ES-I3 (cell line): Measurements from ENCODE around the gene CMYA5.
A peak's percentile ranks its signal among the peaks of the same experiment; 100 is the strongest.
"Not testable (repeated sequence)": the region's sequence is repeated elsewhere in the genome, so short reads cannot be mapped to it uniquely, and the experiment has no call there.

Experiments used
- H3K36me3 ChIP-seq: 2 replicates; pipeline ENCODE4 v1.6.1; 2013; ENCODE audit warnings: mild to moderate bottlenecking, low read length, control low read depth, moderate library complexity; ENCODE audit not compliant: insufficient read depth
- H3K4me1 ChIP-seq: 2 replicates; pipeline ENCODE4 v1.6.1; 2013; ENCODE audit warnings: mild to moderate bottlenecking, control low read depth, low read length; ENCODE audit not compliant: insufficient read depth
- H3K9ac ChIP-seq: 2 replicates; pipeline ENCODE4 v1.6.1; 2013; ENCODE audit warnings: low read depth, mild to moderate bottlenecking, low read length, moderate library complexity
- H3K9me3 ChIP-seq: 2 replicates; pipeline ENCODE4 v1.6.1; 2013; ENCODE audit warnings: mild to moderate bottlenecking, low read length, moderate library complexity; ENCODE audit not compliant: control insufficient read depth, insufficient read depth

The CMYA5 gene

DNA sequence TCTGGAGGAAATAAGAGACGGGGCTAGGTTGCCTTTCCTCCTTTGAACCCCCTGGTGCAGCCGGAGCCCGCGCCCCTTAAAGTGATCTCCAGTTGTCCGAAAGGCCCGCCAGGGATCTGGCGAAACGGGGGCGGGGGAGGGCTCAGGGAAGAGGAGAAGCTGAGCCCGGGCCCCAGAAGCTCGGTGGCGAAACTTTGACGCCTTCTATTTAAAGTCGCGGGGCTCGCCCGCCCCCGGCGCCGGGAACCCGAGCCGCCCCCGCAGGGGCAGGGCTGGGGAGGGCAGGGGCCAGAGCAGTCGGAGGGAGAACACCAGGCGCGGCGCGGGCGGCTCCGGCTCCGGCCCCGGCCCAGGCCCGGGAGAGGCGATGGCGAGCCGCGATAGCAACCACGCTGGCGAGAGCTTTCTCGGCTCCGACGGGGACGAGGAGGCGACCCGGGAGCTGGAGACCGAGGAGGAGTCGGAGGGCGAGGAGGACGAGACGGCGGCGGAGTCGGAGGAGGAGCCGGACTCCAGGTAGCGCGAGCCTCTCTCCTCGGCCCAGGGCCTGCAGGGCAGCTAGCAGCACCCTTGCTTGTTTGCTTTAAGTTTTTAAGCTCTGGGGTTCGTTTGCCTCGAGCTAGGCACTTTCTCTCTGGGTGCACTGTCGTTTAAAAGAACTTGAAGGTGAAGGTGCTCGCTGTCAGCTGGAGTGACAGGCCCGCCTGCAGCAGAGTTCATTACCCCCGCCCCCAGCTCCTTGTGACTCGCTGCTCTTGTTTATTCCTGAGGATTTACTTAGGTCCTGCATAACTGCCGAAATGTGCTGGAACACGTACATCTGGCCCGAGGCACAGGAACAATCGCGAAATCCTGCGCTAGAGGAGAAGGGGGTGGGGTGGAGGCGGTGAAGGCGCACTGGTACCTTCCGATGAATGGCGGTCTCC is at the start of gene CMYA5:
Gene CMYA5 (plus strand): TSS at position 296 of the 926 bp plus-strand sequence. CDS start 72 bp downstream, at position 368.
- Histone ChIP-seq H3K4me1 (no peaks in the 10 kb centered on the region; the same call in 1 of the 2 replicates), H3K36me3 (no peaks in the 10 kb centered on the region), H3K9ac (peak within 1 kb of the TSS; percentile 51), H3K9me3 (no peaks in the 10 kb centered on the region)

DNA sequence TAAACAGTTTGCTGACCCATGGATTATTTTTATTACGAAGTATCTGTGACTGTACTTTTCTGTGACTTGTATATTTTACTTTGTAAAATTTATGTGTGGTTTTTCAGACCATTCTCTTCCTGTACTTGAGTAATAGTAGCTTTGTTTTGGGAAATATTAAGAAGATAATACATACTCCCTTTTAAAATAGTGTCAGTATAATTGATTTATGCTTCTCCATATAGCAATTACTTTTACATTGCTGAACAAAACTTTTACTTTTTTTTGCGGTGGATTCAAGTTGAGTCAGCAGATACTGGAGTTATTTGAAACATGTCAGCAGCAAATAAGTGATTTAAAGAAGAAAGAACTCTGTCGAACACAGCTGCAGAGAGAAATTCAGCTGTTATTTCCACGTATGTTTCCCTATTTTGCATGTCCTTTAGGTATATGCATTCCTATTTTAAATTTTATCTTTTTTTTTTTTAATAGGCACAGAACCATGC is 49.0 kb upstream of the CMYA5 start:
- H3K9ac ChIP-seq, result no peak overlapping the region
- H3K4me1 ChIP-seq, result no peaks in the 10 kb centered on the region
- H3K36me3 ChIP-seq, result peaks cover 4% of the 10 kb centered on the region; the same call in 1 of the 2 replicates
- H3K9me3 ChIP-seq, result no peaks in the 10 kb centered on the region

GRCh38 chr5:79641414-79641813 is 48.2 kb upstream of the CMYA5 start:
- Histone ChIP-seq H3K9me3 (no peaks in the 10 kb centered on the region), H3K9ac (no peak overlapping the region), H3K36me3 (peaks cover 7% of the 10 kb centered on the region; the same call in 1 of the 2 replicates), H3K4me1 (no peaks in the 10 kb centered on the region)

- no peaks in the 10 kb centered on the region for H3K4me1 ChIP-seq
- H3K9ac ChIP-seq, result no peak overlapping the region
- H3K36me3 ChIP-seq, result peaks cover 7% of the 10 kb centered on the region; the same call in 1 of the 2 replicates
- no peaks in the 10 kb centered on the region for H3K9me3 ChIP-seq
Measured at GRCh38 chr5:79642210-79642609, 47.4 kb upstream of the CMYA5 start.

DNA sequence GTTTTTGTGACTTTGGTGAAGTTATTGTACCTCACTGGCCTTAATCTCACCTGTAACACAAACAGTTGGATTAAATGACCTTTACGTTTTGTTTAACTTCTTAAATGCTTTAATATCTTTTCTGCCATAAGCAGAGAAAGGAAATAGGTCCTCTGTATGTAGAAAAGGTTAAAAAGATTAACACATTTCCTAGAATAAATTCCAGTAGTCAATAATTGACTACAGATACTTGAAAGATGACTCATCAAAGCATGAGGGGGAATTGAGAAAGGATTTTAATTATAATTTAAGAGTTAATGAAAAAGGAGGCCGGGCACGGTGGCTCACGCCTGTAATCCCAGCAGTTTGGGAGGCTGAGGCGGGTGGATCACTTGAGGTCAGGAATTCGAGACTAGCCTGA is 35.8 kb upstream of the CMYA5 start:
- Histone ChIP-seq H3K9me3 (no peaks in the 10 kb centered on the region), H3K4me1 (no peaks in the 10 kb centered on the region), H3K9ac (no peak overlapping the region), H3K36me3 (no peaks in the 10 kb centered on the region)

- no peaks in the 10 kb centered on the region for H3K4me1 ChIP-seq
- H3K36me3 ChIP-seq, result no peaks in the 10 kb centered on the region; the same call in 1 of the 2 replicates
- H3K9ac ChIP-seq, result no peak overlapping the region
- H3K9me3 ChIP-seq, result no peaks in the 10 kb centered on the region; the same call in 1 of the 2 replicates
Measured at GRCh38 chr5:79663212-79663611, 26.4 kb upstream of the CMYA5 start.

DNA sequence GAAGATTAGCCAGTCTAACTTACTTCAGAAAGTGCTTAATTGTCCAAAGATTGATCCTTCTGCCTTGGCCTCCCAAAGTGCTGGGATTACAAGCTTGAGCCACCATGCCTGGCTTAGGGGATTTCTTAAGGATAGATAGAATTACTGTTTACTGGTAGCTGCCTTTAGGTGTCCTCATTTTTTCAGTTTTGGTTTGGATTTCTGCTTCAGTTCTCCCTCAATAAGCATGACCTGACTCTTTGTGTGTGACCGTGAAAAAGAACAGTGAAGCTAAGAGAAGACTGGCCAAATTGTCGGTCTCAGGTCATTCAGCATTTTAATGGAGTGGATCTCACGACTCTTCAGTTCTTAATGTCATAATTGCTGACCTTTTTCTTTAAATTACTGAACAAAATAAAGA is 22.9 kb upstream of the CMYA5 start:
- Histone ChIP-seq H3K36me3 (no peaks in the 10 kb centered on the region; the same call in 1 of the 2 replicates), H3K9me3 (no peaks in the 10 kb centered on the region; the same call in 1 of the 2 replicates), H3K4me1 (no peaks in the 10 kb centered on the region), H3K9ac (no peak overlapping the region)

GRCh38 chr5:79672392-79672791 is 17.2 kb upstream of the CMYA5 start:
- 0 out of 2 replicates have a peak, but pooled peaks cover 2% of the 10 kb centered on the region for H3K36me3 ChIP-seq
- H3K9ac ChIP-seq, result no peak overlapping the region
- no peaks in the 10 kb centered on the region for H3K9me3 ChIP-seq
- H3K4me1 ChIP-seq, result no peaks in the 10 kb centered on the region

DNA sequence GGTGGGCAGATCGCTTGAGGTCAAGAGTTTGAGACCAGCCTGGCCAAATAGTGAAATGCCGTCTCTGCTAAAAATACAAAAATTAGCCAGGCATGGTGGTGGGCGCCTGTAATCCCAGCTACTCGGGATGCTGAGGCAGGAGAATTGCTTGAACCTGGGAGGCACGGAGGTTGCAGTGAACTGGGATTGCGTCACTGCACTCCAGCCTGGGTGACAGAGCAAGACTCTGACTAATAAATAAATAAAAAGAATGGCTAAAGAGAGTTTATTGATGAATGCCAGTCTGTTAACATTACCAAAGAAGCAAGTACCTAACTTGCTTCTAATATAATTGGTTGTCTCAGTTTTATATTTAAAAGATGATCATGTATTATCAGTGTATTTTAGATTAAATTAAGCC is 13.3 kb upstream of the CMYA5 start:
- not testable (repeated sequence) for H3K36me3 ChIP-seq, H3K4me1 ChIP-seq, H3K9me3 ChIP-seq, H3K9ac ChIP-seq

- not testable (repeated sequence) for H3K4me1 ChIP-seq
Measured at GRCh38 chr5:79682102-79682501, 7.5 kb upstream of the CMYA5 start.

DNA sequence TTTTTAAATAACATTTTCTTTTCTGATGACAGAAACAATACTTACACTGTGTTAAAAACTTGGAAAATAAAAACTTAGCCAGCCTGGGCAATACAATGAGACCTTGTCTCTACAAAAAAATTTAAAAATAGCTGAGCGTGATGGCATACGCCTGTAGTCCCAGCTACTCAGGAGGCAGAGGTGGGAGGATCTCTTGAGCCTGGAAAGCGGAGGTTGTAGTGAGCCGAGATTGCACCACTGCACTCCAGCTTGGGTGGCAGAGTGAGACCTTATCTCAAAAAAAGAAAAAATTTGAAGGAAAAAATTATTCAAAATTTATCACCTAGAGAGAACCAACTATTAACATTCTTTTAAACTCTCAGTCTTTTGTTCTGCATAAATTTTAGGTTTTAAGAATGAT is 4.9 kb upstream of the CMYA5 start:
- no peaks in the 10 kb centered on the region; the same call in 1 of the 2 replicates for H3K4me1 ChIP-seq
- no peak overlapping the region for H3K9ac ChIP-seq
- no peaks in the 10 kb centered on the region for H3K9me3 ChIP-seq
- no peaks in the 10 kb centered on the region; the same call in 1 of the 2 replicates for H3K36me3 ChIP-seq

More at GRCh38 chr5:79682102-79682501, 7.5 kb upstream of the CMYA5 start:
- not testable (repeated sequence) for H3K9ac ChIP-seq, H3K9me3 ChIP-seq, H3K36me3 ChIP-seq

- H3K36me3 ChIP-seq, result no peaks in the 10 kb centered on the region; the same call in 1 of the 2 replicates
- H3K9ac ChIP-seq, result no peak overlapping the region
- no peaks in the 10 kb centered on the region for H3K9me3 ChIP-seq
- no peaks in the 10 kb centered on the region; the same call in 1 of the 2 replicates for H3K4me1 ChIP-seq
Measured at GRCh38 chr5:79685627-79686026, 4.0 kb upstream of the CMYA5 start.

- H3K9ac ChIP-seq, result no peak overlapping the region
- no peaks in the 10 kb centered on the region for H3K9me3 ChIP-seq
- H3K36me3 ChIP-seq, result no peaks in the 10 kb centered on the region; the same call in 1 of the 2 replicates
- H3K4me1 ChIP-seq, result no peaks in the 10 kb centered on the region; the same call in 1 of the 2 replicates
Measured at GRCh38 chr5:79686799-79687198, 2.8 kb upstream of the CMYA5 start.

DNA sequence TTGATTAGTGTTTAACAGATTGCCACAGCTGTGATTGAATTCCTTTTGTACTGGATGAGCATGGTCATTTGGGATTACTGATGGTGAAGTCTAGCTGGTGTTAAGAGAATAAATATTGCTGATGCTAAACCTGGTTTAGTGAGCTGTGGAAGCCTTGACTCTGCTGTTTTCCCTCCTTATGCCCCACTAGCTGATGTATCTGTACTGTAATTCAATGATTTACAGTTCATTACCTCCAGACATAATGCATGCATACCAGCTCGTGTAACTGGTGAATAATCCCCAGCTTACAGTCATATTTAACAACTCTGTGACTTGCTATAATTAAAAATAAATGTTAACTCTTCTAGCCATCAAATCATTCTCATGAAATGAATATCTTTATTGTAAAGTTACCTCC is 1.7 kb upstream of the CMYA5 start:
- no peaks in the 10 kb centered on the region for H3K36me3 ChIP-seq
- H3K9ac ChIP-seq, result no peak overlapping the region
- H3K9me3 ChIP-seq, result no peaks in the 10 kb centered on the region
- no peaks in the 10 kb centered on the region; the same call in 1 of the 2 replicates for H3K4me1 ChIP-seq

DNA sequence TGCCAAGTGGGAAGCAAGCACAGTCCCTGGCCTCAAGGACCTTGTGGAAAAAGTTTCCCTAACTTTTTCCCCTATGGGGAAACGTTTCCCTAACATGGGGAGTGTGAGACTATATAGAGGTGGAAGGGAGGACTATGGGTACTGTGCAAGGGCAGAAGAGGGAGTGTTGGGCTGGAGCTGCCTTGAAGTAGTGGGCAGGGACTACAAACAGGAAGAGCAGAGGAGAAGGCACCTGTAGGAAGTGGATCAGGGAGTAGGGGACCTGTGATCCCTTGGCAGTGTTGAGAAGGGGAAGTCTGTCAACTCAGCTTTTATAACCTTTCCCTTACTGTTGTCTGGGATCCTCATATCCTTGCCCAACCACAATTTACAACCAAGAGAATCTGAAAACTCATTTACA is 1.4 kb downstream of the CMYA5 start:
- Histone ChIP-seq H3K36me3 (no peaks in the 10 kb centered on the region), H3K9me3 (no peaks in the 10 kb centered on the region), H3K4me1 (no peaks in the 10 kb centered on the region; the same call in 1 of the 2 replicates), H3K9ac (no peak overlapping the region)
